SJSA1 (cell line): ENCODE measurements around the gene ZNF536. TPM values are rescaled to one million over a fixed set of nuclear protein-coding genes. Genes with fewer than 3 reads are reported as not detected.
A peak's percentile ranks its signal among the peaks of the same experiment; 100 is the strongest.
"Not testable (repeated sequence)": the region's sequence is repeated elsewhere in the genome, so short reads cannot be mapped to it uniquely, and the experiment has no call there.

Experiments
- DNase-seq, 2 experiments: peaks; one replicate each; pipeline ENCODE4 v3.0.0-alpha.2; 2015 to 2020; ENCODE audit warnings: low spot score in 2 of 2, low read depth in 1 of 2
- H3K27ac ChIP-seq: fragments of 250-450 bp; sonication (Bioruptor Pico); 2 replicates; pipeline ENCODE4 v1.5.1; 2020; ENCODE audit warnings: mild to moderate bottlenecking, moderate library complexity
- H3K27me3 ChIP-seq: fragments of 250-450 bp; sonication (Bioruptor Pico); replicated peaks from 2 replicates; pipeline ENCODE4 v1.5.1; 2020; ENCODE audit warnings: mild to moderate bottlenecking, moderate library complexity
- H3K36me3 ChIP-seq: fragments of 250-450 bp; sonication (Bioruptor Pico); 2 replicates; pipeline ENCODE4 v1.5.1; 2020; ENCODE audit warnings: mild to moderate bottlenecking
- H3K4me1 ChIP-seq: fragments of 250-450 bp; sonication (Bioruptor Pico); replicated peaks from 2 replicates; pipeline ENCODE4 v1.6.1; 2021; ENCODE audit warnings: mild to moderate bottlenecking
- H3K4me3 ChIP-seq: fragments of 250-450 bp; sonication (Bioruptor Pico); 2 replicates; pipeline ENCODE4 v1.5.1; 2020; ENCODE audit warnings: mild to moderate bottlenecking
- H3K9me3 ChIP-seq: fragments of 250-450 bp; sonication (Bioruptor Pico); replicated peaks from 2 replicates; pipeline ENCODE4 v1.5.1; 2020; ENCODE audit warnings: mild to moderate bottlenecking
- total RNA-seq: library from RNA; depleted of rRNA; stranded (reverse); fragments of >200 nt; shearing (Covaris generic); gene quantifications from 2 replicates; pipeline ENCODE4 v1.2.3, GENCODE V29; 2014

ZNF536 gene
- total RNA-seq, 1 experiment from 2014 or later = 0.79 TPM

GRCh38 chr19:30335306-30335886 lies 36.8 kb upstream of the ZNF536 start:
- H3K36me3 ChIP-seq = no peaks in the 10 kb centered on the region
- H3K4me1 ChIP-seq = peaks cover 4% of the 10 kb centered on the region

GRCh38 chr19:30336290-30336689 lies 35.9 kb upstream of the ZNF536 start:
- no peak for DNase-seq
- Histone ChIP-seq H3K36me3 (no peaks in the 10 kb centered on the region), H3K9me3 (no peaks in the 10 kb centered on the region), H3K4me1 (peaks cover 13% of the 10 kb centered on the region), H3K27ac (no peak overlapping the region), H3K4me3 (no peak overlapping the region), H3K27me3 (no peaks in the 10 kb centered on the region)

More at GRCh38 chr19:30335306-30335886, 36.8 kb upstream of the ZNF536 start:
- Histone ChIP-seq H3K9me3 (no peaks in the 10 kb centered on the region), H3K27me3 (no peaks in the 10 kb centered on the region), H3K27ac (no peak overlapping the region), H3K4me3 (no peak overlapping the region)
- no peak for DNase-seq

- Histone ChIP-seq H3K27ac (no peak overlapping the region), H3K9me3 (no peaks in the 10 kb centered on the region)
These were observed 34.1 kb upstream of the ZNF536 start for GRCh38 chr19:30338041-30338456.

GRCh38 chr19:30338878-30339623 lies 33.1 kb upstream of the ZNF536 start:
- H3K27me3 ChIP-seq = no peaks in the 10 kb centered on the region
- H3K4me1 ChIP-seq = peaks cover 33% of the 10 kb centered on the region
- no peak overlapping the region for H3K27ac ChIP-seq
- no peak overlapping the region for H3K4me3 ChIP-seq
- no peaks in the 10 kb centered on the region for H3K36me3 ChIP-seq
- no peaks in the 10 kb centered on the region for H3K9me3 ChIP-seq
- DNase-seq = no peak

More at GRCh38 chr19:30338041-30338456, 34.1 kb upstream of the ZNF536 start:
- no peak for DNase-seq
- Histone ChIP-seq H3K4me3 (no peak overlapping the region), H3K27me3 (no peaks in the 10 kb centered on the region), H3K36me3 (no peaks in the 10 kb centered on the region), H3K4me1 (peaks cover 29% of the 10 kb centered on the region)

GRCh38 chr19:30339624-30340525 lies 32.3 kb upstream of the ZNF536 start:
- Histone ChIP-seq H3K4me3 (no peak overlapping the region), H3K9me3 (no peaks in the 10 kb centered on the region), H3K27me3 (no peaks in the 10 kb centered on the region), H3K27ac (no peak overlapping the region), H3K4me1 (peaks cover 33% of the 10 kb centered on the region), H3K36me3 (no peaks in the 10 kb centered on the region)
- DNase-seq = no peak

GRCh38 chr19:30340771-30341561 lies 31.2 kb upstream of the ZNF536 start:
- no peaks in the 10 kb centered on the region for H3K9me3 ChIP-seq
- no peaks in the 10 kb centered on the region for H3K27me3 ChIP-seq
- peak overlapping the region; percentile 62 for H3K27ac ChIP-seq

GRCh38 chr19:30341611-30342201 lies 30.5 kb upstream of the ZNF536 start:
- peak in 1 of 2 experiments; percentile 27 for DNase-seq
- no peaks in the 10 kb centered on the region for H3K36me3 ChIP-seq
- H3K27me3 ChIP-seq = no peaks in the 10 kb centered on the region
- peaks cover 33% of the 10 kb centered on the region for H3K4me1 ChIP-seq
- H3K9me3 ChIP-seq = no peaks in the 10 kb centered on the region
- H3K4me3 ChIP-seq = no peak overlapping the region
- H3K27ac ChIP-seq = no peak overlapping the region

More at GRCh38 chr19:30340771-30341561, 31.2 kb upstream of the ZNF536 start:
- no peaks in the 10 kb centered on the region for H3K36me3 ChIP-seq
- H3K4me1 ChIP-seq = peaks cover 33% of the 10 kb centered on the region
- peak in 1 of 2 experiments; percentile 55 for DNase-seq
- H3K4me3 ChIP-seq = no peak overlapping the region

GRCh38 chr19:30342901-30343300 lies 29.3 kb upstream of the ZNF536 start:
- Histone ChIP-seq H3K4me1 (peaks cover 33% of the 10 kb centered on the region), H3K4me3 (no peak overlapping the region), H3K27me3 (no peaks in the 10 kb centered on the region), H3K36me3 (no peaks in the 10 kb centered on the region), H3K27ac (no peak overlapping the region), H3K9me3 (no peaks in the 10 kb centered on the region)
- DNase-seq = no peak

GRCh38 chr19:30344446-30345425 lies 27.4 kb upstream of the ZNF536 start:
- Histone ChIP-seq H3K9me3 (no peaks in the 10 kb centered on the region), H3K36me3 (no peaks in the 10 kb centered on the region), H3K4me1 (peaks cover 33% of the 10 kb centered on the region), H3K27ac (no peak overlapping the region), H3K4me3 (no peak overlapping the region), H3K27me3 (no peaks in the 10 kb centered on the region)
- peak in 1 of 2 experiments; percentile 18 for DNase-seq

GRCh38 chr19:30345686-30346085 lies 26.5 kb upstream of the ZNF536 start:
- no peaks in the 10 kb centered on the region for H3K36me3 ChIP-seq
- no peak overlapping the region for H3K27ac ChIP-seq
- H3K27me3 ChIP-seq = no peaks in the 10 kb centered on the region
- H3K4me1 ChIP-seq = peaks cover 26% of the 10 kb centered on the region
- DNase-seq = no peak
- H3K9me3 ChIP-seq = no peaks in the 10 kb centered on the region
- H3K4me3 ChIP-seq = no peak overlapping the region

GRCh38 chr19:30346468-30346867 lies 25.7 kb upstream of the ZNF536 start:
- not testable (repeated sequence) for H3K4me3 ChIP-seq, DNase-seq, H3K36me3 ChIP-seq, H3K9me3 ChIP-seq, H3K27ac ChIP-seq, H3K27me3 ChIP-seq
- H3K4me1 ChIP-seq = peaks cover 19% of the 10 kb centered on the region

GRCh38 chr19:30349131-30349730 lies 23.0 kb upstream of the ZNF536 start:
- DNase-seq = no peak
- Histone ChIP-seq H3K4me1 (no peaks in the 10 kb centered on the region), H3K9me3 (no peaks in the 10 kb centered on the region), H3K36me3 (no peaks in the 10 kb centered on the region), H3K4me3 (no peak overlapping the region), H3K27ac (no peak overlapping the region), H3K27me3 (0 out of 2 replicates have a peak, but pooled peaks cover 4% of the 10 kb centered on the region)
